Body of pancreas (tissue), 4 donors: ENCODE measurements around the gene NEU4.

Source experiments
- POLR2A ChIP-seq, 3 donors: fragments of 450-650 bp; IDR thresholded peaks; one replicate each; pipeline ENCODE4 v1.6.1; 2016; ENCODE audit warnings: antibody characterized with exemption in 3 of 3, mild to moderate bottlenecking in 2 of 3
- TF ChIP-seq, protein P1 (sequence below), 7 experiments: fragments of 450-650 bp in 4 of 7; fragments of 200-600 bp in 3 of 7; sonication (generic) in 3 of 7; IDR thresholded peaks; one replicate each; pipeline ENCODE4 v1.5.1; 2016 to 2019; ENCODE audit warnings: antibody characterized with exemption in 7 of 7

DNA sequence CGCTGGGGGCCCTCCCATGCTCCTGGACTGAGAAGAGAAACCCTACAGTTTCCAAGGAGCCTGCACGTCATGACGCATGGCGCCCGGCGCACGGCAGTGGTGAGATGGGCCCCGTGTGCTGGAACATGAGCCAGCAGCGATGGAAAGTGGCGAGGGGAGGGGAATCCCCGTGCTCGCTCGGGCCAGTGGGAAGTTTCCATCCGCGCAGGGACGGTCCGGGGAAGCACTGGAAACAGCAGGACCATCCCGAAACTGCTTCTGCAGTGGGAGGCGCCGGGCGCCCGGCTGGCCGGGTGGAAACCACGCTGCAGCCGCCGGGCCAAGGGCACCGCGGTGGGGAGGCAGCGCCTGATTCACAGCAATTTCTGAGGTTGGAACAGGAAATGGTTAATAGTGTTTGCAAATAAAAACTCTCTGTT lies 54.6 kb downstream of the NEU4 start:
- TF ChIP-seq, protein P1, sequence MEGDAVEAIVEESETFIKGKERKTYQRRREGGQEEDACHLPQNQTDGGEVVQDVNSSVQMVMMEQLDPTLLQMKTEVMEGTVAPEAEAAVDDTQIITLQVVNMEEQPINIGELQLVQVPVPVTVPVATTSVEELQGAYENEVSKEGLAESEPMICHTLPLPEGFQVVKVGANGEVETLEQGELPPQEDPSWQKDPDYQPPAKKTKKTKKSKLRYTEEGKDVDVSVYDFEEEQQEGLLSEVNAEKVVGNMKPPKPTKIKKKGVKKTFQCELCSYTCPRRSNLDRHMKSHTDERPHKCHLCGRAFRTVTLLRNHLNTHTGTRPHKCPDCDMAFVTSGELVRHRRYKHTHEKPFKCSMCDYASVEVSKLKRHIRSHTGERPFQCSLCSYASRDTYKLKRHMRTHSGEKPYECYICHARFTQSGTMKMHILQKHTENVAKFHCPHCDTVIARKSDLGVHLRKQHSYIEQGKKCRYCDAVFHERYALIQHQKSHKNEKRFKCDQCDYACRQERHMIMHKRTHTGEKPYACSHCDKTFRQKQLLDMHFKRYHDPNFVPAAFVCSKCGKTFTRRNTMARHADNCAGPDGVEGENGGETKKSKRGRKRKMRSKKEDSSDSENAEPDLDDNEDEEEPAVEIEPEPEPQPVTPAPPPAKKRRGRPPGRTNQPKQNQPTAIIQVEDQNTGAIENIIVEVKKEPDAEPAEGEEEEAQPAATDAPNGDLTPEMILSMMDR (IDR thresholded peaks at IDR 0.05) = no peak
- no peak for TF ChIP-seq POLR2A (IDR thresholded peaks at IDR 0.05)
